NCI-H2171 (cell line): ENCODE data around the gene A4GNT.
A peak's percentile ranks its signal among the peaks of the same experiment; 100 is the strongest.
"Not testable (repeated sequence)": the region's sequence is repeated elsewhere in the genome, so short reads cannot be mapped to it uniquely, and the experiment has no call there.

Experiments
- DNase-seq: peaks from one replicate; lab custom pipeline; 2025; lab: John Stamatoyannopoulos, UW

A4GNT gene

DNA sequence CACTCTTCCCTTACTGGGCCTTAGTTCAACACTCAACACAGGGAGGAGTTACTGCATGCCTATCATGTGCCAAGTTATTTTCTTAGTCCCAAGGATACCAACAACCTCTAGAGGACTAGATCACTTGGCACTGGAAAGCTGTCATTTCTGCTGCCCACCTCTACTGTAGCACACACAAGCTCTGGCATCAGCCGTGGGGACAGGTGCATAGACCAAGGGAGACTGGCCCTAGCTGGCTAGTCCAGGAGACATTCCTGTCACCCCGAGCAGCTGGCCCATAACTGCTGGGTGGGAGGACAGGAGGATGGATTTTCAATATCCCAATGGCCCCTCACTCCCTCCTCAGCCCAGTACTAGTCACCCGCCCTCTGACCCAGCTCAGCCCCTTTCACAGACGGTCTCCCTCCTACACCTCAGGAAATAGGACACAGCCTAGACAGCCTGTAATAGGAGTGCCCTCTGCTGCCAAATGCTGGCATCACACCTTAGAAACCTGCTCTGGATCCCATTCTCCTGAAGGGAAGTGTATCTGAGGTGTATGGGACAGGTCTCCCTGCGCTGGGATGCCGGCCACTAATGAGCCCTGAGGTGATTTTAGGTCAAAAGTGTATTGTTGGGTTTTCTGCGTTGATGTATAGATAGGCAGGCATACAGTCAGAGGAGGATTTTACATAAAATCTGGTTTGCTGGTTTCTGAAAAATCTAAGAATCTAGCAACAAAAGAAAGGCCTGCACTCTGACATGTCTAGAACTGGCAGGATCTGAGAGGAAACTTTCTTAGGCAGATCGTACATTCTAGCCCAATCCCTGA is 13.4 kb downstream of the A4GNT start:
- DNase-seq = peak; percentile 17

- DNase-seq = peak; percentile 58
Observed at GRCh38 chr3:138114988-138115971, 16.9 kb downstream of the A4GNT start, which contains the start of gene DZIP1L. DZIP1L (minus strand) TSS chr3:138115608; CDS start chr3:138103971, 11,637 bp downstream.

GRCh38 chr3:138114431-138114918 is 17.7 kb downstream of the A4GNT start:
- no peak for DNase-seq

DNA sequence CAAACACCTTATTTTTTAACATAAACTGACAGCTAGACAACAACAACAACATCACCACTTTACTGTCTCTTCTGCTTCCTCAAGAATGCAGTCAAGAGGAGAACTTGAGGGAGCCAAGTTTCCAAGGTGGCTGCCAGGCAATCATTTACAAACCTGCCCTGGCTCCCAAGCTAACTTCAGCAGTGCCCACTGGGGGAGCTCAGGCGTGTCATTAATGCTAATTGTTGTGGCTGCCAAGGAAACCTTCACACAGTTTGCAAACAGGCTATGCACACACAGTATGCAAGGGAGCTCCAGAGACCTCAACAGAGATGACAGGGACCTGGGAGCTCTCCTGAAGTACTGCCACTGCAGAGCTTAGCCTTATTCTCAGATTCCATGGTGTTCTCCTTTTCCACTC is 18.9 kb downstream of the A4GNT start:
- DNase-seq = no peak

DNA sequence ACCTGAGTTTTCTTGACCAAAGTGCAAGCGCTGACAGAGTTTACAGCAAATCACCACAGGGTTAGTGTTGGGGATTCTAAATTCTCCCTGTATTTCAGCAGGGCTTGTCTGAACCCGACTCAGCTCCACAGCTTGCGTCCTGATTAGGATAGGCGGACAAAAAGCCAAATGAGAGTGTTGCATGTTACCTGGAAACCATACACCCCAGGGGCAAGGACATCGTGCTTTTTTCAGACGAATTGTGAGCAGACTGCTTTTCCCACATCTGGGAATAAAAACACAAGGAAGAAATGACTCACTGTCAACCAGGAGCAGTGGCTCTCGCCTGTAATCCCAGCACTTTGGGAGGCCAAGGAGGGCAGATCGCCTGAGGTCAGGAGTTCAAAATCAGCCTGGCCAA is 19.8 kb downstream of the A4GNT start:
- no peak for DNase-seq

GRCh38 chr3:138105598-138105997 is 26.6 kb downstream of the A4GNT start:
- DNase-seq = no peak

GRCh38 chr3:138103466-138103865 is 28.7 kb downstream of the A4GNT start:
- DNase-seq = no peak

DNA sequence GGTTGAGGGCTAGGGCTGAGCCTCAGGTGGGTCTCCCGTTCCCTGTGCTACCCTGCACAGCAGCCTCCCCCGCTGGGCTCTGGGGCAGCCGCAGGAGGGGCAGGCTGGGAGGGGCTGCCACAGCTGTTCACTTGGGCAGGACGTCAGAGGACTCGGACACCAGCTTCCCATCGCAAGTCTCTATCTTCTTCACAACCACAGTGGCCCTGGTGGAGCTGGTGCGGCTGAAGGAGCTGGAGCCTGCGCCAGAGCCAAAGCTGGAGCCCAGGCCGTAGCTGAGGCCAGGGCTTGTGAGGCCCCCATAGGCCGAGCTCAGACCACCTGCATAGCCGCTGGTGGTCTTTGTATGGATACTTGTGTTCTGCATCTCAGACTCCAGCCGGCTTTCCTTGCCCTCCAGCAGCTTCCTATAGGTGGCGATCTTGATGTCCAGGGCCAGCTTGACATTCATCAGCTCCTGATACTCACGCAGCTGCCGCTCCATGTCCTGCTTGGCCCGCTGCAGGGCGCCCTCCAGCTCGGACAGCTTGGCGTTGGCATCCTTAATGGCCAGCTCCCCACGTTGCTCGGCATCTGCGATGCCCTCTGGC is 30.7 kb downstream of the A4GNT start:
- not testable (repeated sequence) for DNase-seq

- no peak for DNase-seq
Observed at GRCh38 chr3:138099417-138099816, 32.8 kb downstream of the A4GNT start.

DNA sequence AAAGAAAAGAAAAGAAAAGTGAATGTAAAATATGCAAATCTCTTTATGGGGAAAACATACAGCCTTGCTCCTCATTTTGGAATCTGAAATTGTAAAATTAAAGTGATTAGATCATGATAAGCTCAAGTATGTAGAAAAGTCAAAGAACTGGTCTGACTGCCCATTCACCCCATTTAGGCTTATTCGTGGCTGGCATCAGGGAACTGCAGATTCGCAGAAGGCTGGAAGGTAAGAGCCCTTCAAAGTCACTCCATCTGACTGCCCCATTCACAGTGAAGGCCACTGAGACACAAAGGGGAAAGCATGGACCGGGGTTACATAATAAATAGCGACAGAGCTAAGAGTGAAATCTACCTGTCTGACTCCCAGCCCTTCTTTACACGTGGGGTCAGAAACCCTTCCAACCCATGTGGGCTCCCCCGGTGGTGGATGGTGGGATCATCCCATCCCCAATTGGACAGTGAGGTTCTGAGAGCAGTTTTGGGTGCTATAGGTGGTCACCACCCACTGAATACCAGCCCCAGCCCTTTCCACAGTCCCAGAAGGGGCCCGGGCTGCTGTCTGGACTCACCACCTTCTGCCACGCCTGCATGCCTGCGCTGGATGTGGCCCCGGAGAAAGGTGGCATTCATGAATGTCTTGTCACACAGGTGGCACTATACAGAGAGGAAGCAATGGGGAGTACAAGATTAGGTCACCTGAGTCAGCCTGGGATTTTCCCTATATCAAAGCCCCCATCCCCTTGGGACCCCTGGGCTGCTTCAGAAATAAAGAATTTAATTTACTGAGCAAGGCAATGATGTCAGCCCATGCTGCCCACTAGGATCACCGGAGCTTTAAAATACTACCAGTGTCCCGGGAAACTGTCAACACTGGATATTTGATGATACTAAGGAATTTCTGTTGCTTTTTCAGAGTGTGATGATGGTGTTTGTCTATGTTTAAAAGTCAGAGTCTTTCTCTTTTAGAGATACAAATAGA is 34.7 kb downstream of the A4GNT start:
- no peak for DNase-seq

DNA sequence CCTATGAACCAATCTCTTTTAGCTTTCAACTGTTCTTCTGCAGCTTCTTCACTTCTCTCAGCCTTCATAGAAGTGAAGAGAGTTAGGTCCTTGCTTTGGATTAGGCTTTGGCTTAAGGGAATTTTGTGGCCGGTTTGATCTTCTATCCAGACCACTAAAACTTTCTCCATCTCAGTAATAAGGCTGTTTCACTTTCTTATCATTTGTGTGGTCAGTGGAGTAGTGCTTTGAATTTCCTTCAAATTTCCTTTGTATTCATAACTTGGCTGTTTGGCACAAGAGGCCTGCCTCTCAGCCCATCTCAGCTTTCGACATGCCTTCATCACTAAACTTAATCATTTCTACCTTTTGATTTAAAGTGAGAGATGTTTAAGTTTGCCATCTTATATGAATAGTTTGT is 38.5 kb downstream of the A4GNT start:
- no peak for DNase-seq

DNA sequence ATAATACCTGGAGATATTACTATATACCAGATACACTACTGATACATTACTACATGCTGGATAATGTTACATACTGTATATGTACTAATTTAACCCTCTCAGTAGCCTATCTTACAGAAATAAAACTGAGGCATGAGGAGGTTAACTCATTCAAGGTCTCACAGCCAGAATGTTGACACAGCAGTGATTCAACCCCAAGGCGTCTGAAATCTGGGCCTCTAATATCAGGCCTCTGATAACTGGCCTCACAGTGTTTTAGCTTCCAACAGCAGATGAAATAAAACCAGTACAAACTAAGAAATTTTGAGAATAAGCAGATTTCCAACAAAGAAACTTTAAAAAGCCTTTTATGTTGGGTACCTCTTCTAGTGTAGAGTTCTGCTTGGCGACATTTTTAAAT is 40.2 kb downstream of the A4GNT start:
- DNase-seq = no peak

DNA sequence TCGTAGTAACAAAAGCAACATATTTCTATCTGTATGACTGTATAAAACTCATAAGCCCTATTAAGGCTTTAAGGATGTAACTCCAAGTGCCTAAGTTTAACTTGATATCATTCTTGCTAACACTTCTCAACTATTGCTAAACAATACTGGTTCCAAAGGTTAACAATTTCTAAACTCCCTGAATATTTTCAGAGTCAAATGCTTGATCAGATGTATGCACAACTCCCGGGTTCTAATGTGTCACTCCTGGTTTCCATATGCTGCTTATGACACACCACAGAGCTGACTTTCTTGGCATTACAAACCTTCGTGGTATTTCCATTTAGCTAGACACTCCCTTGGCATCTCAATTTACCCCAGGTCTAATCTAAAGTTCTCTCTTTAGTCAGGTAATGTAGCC is 43.1 kb downstream of the A4GNT start:
- DNase-seq = no peak

GRCh38 chr3:138085745-138086144 is 46.4 kb downstream of the A4GNT start:
- not testable (repeated sequence) for DNase-seq

DNA sequence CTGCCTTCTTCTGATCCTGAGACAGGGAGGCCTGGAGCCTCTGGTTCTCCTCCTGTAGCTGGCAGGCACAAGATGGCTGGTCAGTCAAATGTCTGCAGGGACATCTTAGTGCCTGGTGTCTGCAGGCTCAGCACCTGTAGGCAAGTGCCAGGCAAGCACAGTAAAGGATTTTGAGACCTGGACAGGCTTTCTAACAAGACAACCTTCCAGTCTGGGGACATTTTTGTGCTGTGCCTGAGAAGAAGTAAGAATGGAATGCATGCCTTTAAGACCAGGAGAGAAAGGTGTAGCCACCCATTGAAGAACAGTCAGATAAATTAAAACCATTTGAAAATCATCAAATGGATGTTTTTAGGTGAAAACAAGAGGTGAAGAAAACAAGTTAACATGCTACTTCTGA is 48.0 kb downstream of the A4GNT start:
- DNase-seq = no peak

- no peak for DNase-seq
Observed at GRCh38 chr3:138082992-138083386, 49.2 kb downstream of the A4GNT start.

DNA sequence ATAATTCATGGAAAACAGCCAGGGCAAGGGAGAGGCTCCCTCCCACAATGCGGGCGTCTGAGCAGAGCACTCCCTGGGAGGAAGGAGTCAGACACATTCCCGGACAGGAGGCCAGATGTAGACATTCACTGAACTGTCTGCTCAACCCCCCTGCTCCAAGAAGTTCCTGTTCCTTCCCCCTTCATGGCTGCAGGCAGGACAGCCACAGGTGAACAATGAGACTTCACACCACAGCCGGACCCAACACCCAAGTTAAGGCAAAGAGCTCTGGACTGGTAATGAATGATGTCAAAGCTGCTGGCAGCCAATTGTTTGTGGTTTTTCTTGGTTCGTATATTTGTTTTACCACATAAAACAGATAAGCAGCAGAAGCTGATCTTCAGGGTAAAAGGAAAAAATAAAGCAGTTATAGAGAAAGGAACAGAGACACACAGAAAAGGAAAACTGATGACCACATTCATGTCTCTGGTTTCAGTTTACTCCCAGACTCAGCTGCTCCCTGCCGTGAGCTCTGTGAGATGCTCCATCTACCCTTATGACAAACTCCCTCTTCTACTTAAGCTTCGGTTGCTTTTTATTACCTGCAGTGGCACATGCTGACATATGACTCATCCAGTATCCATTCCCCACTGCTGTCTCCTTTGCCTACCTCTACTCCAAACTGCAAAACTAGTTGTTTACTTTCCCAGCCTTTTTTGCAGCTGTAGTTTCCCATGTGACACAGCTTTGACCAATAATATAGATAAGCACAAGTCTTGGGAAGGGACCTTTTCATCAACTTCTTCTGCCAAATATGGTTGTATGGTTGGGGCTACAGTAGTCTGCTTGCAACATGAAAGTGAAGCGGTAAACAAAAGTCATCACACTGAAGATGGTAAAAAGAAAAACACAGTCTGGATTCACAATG is 49.9 kb downstream of the A4GNT start:
- DNase-seq = no peak

GRCh38 chr3:138081371-138082084 is 50.7 kb downstream of the A4GNT start:
- DNase-seq = no peak

GRCh38 chr3:138079901-138080300 is 52.3 kb downstream of the A4GNT start:
- no peak for DNase-seq
